HEK293 (cell line): ENCODE measurements around the gene MFGE8.

ENCODE experiments used
- CTCF ChIA-PET: fragments of 350-600 bp; formaldehyde crosslinking; extraction: SDS; loops from one replicate; lab custom pipeline; 2021; ENCODE audit warnings: antibody characterized with exemption; lab: Yijun Ruan, JAX
- POLR2A ChIA-PET: fragments of 300-600 bp; formaldehyde crosslinking; extraction: SDS; loops from one replicate; lab custom pipeline; 2020; ENCODE audit warnings: antibody characterized with exemption, inconsistent platforms; lab: Yijun Ruan, JAX
- H3K27ac ChIP-seq: fragments of 200-500 bp; sonication (Bioruptor generic); 2 replicates; pipeline ENCODE4 v1.5.1; 2014; ENCODE audit warnings: low read depth, low read length, control low read depth, inconsistent platforms; ENCODE audit errors: extremely low read depth
- H3K36me3 ChIP-seq, 2 experiments: fragments of 200-500 bp in 1 of 2; sonication (Bioruptor generic) in 1 of 2; 1 replicate in 1 of 2; 2 replicates in 1 of 2; pipeline ENCODE4 v1.5.1; 2014 to 2017; ENCODE audit warnings: inconsistent platforms in 2 of 2, low read length in 2 of 2; ENCODE audit not compliant: control insufficient read depth in 2 of 2, insufficient read depth in 1 of 2
- H3K4me1 ChIP-seq: fragments of 200-500 bp; sonication (Bioruptor generic); 2 replicates; pipeline ENCODE4 v1.5.1; 2014; ENCODE audit warnings: mild to moderate bottlenecking, low read length, inconsistent platforms; ENCODE audit not compliant: control insufficient read depth, insufficient read depth
- H3K4me3 ChIP-seq: 2 replicates; pipeline ENCODE4 v1.5.1; 2011; ENCODE audit warnings: low read depth, mild to moderate bottlenecking, control low read depth, low read length, moderate library complexity
- H3K9me3 ChIP-seq: fragments of 200-500 bp; sonication (Bioruptor generic); 2 replicates; pipeline ENCODE4 v1.5.1; 2014; ENCODE audit warnings: low read depth, low read length, inconsistent platforms; ENCODE audit not compliant: control insufficient read depth, insufficient read depth
- GLI2 ChIP-seq: fragments of 450-650 bp; formaldehyde crosslinking; IDR thresholded peaks from 2 replicates; pipeline ENCODE4; 2017; ENCODE audit warnings: missing biosample characterization, missing genetic modification characterization, low read depth, borderline replicate concordance
- MEIS1 ChIP-seq: sonication (generic); formaldehyde crosslinking; IDR thresholded peaks from 2 replicates; pipeline ENCODE4 v1.8.1; 2022; ENCODE audit warnings: missing genetic modification reagents, mild to moderate bottlenecking, borderline replicate concordance
- TCF7L2 ChIP-seq: IDR thresholded peaks from 2 replicates; pipeline ENCODE4 v1.6.1; 2011; ENCODE audit warnings: low read depth, mild to moderate bottlenecking, inconsistent platforms, low read length, moderate library complexity, borderline replicate concordance
- ZNF155 ChIP-seq: fragments of 450-650 bp; formaldehyde crosslinking; IDR thresholded peaks from 2 replicates; pipeline ENCODE4 v1.5.1; 2016; ENCODE audit warnings: missing biosample characterization, missing genetic modification characterization
- ZNF211 ChIP-seq: fragments of 450-650 bp; formaldehyde crosslinking; IDR thresholded peaks from 2 replicates; pipeline ENCODE4 v1.5.1; 2016; ENCODE audit warnings: low read depth, missing biosample characterization, missing genetic modification characterization
- ZNF354C ChIP-seq: fragments of 450-650 bp; formaldehyde crosslinking; IDR thresholded peaks from 2 replicates; pipeline ENCODE4 v1.5.1; 2016; ENCODE audit warnings: missing biosample characterization, missing genetic modification characterization, low read depth, borderline replicate concordance
- ZNF366 ChIP-seq: fragments of 450-650 bp; formaldehyde crosslinking; conservative IDR thresholded peaks from 2 replicates; pipeline ENCODE4 v1.5.1; 2016; ENCODE audit warnings: missing biosample characterization, missing genetic modification characterization
- ZNF600 ChIP-seq: fragments of 450-650 bp; formaldehyde crosslinking; IDR thresholded peaks from 2 replicates; pipeline ENCODE4 v1.5.1; 2016; ENCODE audit warnings: missing biosample characterization, missing genetic modification characterization
- ZNF621 ChIP-seq: fragments of 450-650 bp; formaldehyde crosslinking; IDR thresholded peaks from 2 replicates; pipeline ENCODE4 v1.5.1; 2017; ENCODE audit warnings: missing biosample characterization, missing genetic modification characterization
- ZNF677 ChIP-seq: fragments of 450-650 bp; IDR thresholded peaks from 2 replicates; pipeline ENCODE4 v1.5.0; 2018; ENCODE audit warnings: missing biosample characterization, mild to moderate bottlenecking, missing genetic modification characterization, moderate library complexity
- ZNF776 ChIP-seq: fragments of 450-650 bp; formaldehyde crosslinking; IDR thresholded peaks from 2 replicates; pipeline ENCODE4 v1.5.0; 2017; ENCODE audit warnings: missing biosample characterization, missing genetic modification characterization, borderline replicate concordance
- ZNF777 ChIP-seq: fragments of 450-650 bp; formaldehyde crosslinking; IDR thresholded peaks from 2 replicates; pipeline ENCODE4 v1.5.1; 2017; ENCODE audit warnings: missing biosample characterization, missing genetic modification characterization, borderline replicate concordance
- ZNF791 ChIP-seq: fragments of 450-650 bp; formaldehyde crosslinking; IDR thresholded peaks from 2 replicates; pipeline ENCODE4 v1.5.1; 2016; ENCODE audit warnings: missing biosample characterization, missing genetic modification characterization
- TF ChIP-seq, protein P1 (sequence below): fragments of 450-650 bp; formaldehyde crosslinking; conservative IDR thresholded peaks from 2 replicates; pipeline ENCODE4 v1.5.1; 2016; ENCODE audit warnings: low read depth, missing biosample characterization, missing genetic modification characterization
- TF ChIP-seq, protein P2 (sequence below): fragments of 450-650 bp; formaldehyde crosslinking; IDR thresholded peaks from 2 replicates; pipeline ENCODE4 v1.5.1; 2017; ENCODE audit warnings: missing biosample characterization, missing genetic modification characterization
- TF ChIP-seq, protein P3 (sequence below): fragments of 450-650 bp; formaldehyde crosslinking; IDR thresholded peaks from 2 replicates; pipeline ENCODE4 v1.5.1; 2016; ENCODE audit warnings: missing biosample characterization, missing genetic modification characterization
- TF ChIP-seq, protein P4 (sequence below): fragments of 450-650 bp; formaldehyde crosslinking; IDR thresholded peaks from 2 replicates; pipeline ENCODE4 v1.5.1; 2016; ENCODE audit warnings: missing biosample characterization, missing genetic modification characterization, borderline replicate concordance

Gene MFGE8

DNA sequence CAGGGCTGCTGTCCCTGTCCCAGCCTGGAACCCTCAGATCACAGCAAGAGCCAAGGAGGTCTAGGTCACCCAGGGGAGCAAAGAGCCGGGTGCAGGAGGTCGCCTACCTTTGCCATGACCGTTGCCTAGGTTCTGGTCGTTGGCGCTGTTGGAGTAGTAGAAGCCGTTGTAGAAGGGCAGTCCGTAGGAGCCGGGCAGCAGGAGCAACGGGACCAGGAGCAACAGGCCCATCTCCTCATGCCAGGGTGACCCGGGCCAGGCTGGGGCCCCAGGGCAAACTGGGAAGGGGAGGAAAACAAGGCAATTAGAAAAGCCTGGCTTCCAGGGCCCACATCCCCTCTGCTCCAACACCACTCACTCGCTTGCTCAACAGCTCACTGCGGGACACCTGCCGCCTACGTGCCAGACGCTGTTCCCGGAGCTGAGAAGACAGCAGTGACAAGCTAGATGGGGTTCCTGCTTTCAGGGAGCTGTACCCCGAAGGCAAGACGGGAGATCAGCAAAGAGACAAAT lies 26.1 kb downstream of the MFGE8 start:
- H3K27ac ChIP-seq: no peak overlapping the region
- CTCF ChIA-PET: interaction anchor here (0.6 to 2.3 kb wide), 4 partner anchors 8 to 297 kb away, joined by 3 to 14 read pairs (median 4); no protein-coding TSS in a partner anchor
- TF ChIP-seq ZNF155 (tag by site-specific recombination) (no peak), TCF7L2 (no peak), ZNF677 (tag by site-specific recombination) (no peak), ZNF211 (tag by site-specific recombination) (no peak), ZNF791 (tag by site-specific recombination) (no peak), GLI2 (tag by site-specific recombination) (no peak), ZNF776 (tag by site-specific recombination) (no peak), MEIS1 (no peak), ZNF354C (tag by site-specific recombination) (no peak), ZNF621 (tag by site-specific recombination) (no peak), ZNF600 (no peak), ZNF366 (tag by site-specific recombination) (no peak), ZNF777 (tag by site-specific recombination) (no peak)
- TF ChIP-seq, protein P1, sequence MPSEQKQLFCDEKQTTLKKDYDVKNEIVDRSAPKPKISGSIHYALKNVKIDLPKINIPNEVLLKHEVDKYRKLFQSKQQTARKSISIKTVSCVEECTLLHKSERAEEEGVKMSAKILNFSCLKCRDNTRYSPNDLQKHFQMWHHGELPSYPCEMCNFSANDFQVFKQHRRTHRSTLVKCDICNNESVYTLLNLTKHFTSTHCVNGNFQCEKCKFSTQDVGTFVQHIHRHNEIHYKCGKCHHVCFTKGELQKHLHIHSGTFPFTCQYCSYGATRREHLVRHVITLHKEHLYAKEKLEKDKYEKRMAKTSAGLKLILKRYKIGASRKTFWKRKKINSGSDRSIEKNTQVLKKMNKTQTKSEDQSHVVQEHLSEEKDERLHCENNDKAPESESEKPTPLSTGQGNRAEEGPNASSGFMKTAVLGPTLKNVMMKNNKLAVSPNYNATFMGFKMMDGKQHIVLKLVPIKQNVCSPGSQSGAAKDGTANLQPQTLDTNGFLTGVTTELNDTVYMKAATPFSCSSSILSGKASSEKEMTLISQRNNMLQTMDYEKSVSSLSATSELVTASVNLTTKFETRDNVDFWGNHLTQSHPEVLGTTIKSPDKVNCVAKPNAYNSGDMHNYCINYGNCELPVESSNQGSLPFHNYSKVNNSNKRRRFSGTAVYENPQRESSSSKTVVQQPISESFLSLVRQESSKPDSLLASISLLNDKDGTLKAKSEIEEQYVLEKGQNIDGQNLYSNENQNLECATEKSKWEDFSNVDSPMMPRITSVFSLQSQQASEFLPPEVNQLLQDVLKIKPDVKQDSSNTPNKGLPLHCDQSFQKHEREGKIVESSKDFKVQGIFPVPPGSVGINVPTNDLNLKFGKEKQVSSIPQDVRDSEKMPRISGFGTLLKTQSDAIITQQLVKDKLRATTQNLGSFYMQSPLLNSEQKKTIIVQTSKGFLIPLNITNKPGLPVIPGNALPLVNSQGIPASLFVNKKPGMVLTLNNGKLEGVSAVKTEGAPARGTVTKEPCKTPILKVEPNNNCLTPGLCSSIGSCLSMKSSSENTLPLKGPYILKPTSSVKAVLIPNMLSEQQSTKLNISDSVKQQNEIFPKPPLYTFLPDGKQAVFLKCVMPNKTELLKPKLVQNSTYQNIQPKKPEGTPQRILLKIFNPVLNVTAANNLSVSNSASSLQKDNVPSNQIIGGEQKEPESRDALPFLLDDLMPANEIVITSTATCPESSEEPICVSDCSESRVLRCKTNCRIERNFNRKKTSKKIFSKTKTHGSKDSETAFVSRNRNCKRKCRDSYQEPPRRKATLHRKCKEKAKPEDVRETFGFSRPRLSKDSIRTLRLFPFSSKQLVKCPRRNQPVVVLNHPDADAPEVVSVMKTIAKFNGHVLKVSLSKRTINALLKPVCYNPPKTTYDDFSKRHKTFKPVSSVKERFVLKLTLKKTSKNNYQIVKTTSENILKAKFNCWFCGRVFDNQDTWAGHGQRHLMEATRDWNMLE (tag by site-specific recombination): no peak
- TF ChIP-seq, protein P2, sequence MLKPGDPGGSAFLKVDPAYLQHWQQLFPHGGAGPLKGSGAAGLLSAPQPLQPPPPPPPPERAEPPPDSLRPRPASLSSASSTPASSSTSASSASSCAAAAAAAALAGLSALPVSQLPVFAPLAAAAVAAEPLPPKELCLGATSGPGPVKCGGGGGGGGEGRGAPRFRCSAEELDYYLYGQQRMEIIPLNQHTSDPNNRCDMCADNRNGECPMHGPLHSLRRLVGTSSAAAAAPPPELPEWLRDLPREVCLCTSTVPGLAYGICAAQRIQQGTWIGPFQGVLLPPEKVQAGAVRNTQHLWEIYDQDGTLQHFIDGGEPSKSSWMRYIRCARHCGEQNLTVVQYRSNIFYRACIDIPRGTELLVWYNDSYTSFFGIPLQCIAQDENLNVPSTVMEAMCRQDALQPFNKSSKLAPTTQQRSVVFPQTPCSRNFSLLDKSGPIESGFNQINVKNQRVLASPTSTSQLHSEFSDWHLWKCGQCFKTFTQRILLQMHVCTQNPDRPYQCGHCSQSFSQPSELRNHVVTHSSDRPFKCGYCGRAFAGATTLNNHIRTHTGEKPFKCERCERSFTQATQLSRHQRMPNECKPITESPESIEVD (tag by site-specific recombination): no peak
- TF ChIP-seq, protein P3, sequence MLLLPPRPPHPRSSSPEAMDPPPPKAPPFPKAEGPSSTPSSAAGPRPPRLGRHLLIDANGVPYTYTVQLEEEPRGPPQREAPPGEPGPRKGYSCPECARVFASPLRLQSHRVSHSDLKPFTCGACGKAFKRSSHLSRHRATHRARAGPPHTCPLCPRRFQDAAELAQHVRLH: no peak
- TF ChIP-seq, protein P4, sequence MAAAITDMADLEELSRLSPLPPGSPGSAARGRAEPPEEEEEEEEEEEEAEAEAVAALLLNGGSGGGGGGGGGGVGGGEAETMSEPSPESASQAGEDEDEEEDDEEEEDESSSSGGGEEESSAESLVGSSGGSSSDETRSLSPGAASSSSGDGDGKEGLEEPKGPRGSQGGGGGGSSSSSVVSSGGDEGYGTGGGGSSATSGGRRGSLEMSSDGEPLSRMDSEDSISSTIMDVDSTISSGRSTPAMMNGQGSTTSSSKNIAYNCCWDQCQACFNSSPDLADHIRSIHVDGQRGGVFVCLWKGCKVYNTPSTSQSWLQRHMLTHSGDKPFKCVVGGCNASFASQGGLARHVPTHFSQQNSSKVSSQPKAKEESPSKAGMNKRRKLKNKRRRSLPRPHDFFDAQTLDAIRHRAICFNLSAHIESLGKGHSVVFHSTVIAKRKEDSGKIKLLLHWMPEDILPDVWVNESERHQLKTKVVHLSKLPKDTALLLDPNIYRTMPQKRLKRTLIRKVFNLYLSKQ: no peak

More for the DNA sequence above, 26.1 kb downstream of the MFGE8 start:
- H3K4me1 ChIP-seq: no peaks in the 10 kb centered on the region
- H3K4me3 ChIP-seq: no peak overlapping the region
- H3K36me3 ChIP-seq: no peaks in the 10 kb centered on the region; a peak in 1 of 3 replicates
- POLR2A ChIA-PET: no interaction called here
- H3K9me3 ChIP-seq: no peaks in the 10 kb centered on the region
